OCI-LY7 (cell line): ENCODE results near the gene CALN1. TPM values are rescaled to one million over a fixed set of nuclear protein-coding genes. Genes with fewer than 3 reads are reported as not detected.

Experiments used
- BruUV-seq: library from RNA; stranded (reverse); fragments of 400-500 nt; replicated peaks from 2 replicates; lab custom pipeline; 2021; lab: Mats Ljungman, UMichigan
- CTCF ChIA-PET: fragments of 300-600 bp; sonication (Branson Sonifier 250); formaldehyde crosslinking; loops from one replicate; lab custom pipeline; 2022; ENCODE audit warnings: antibody characterized with exemption; ENCODE audit not compliant: unreplicated experiment; lab: Charles Lee
- POLR2A ChIA-PET: fragments of 300-600 bp; sonication (Branson Sonifier 250); formaldehyde crosslinking; loops from one replicate; lab custom pipeline; 2022; ENCODE audit warnings: antibody characterized with exemption; lab: Charles Lee
- DNase-seq: peaks from one replicate; pipeline ENCODE4 v3.0.0-alpha.2; 2015; ENCODE audit warnings: low spot score
- H2AFZ ChIP-seq: fragments of 200-600 bp; sonication (generic), shearing (Covaris generic); 2 replicates; pipeline ENCODE4 v1.6.1; 2014; ENCODE audit warnings: mild to moderate bottlenecking, antibody characterized with exemption, low read length, moderate library complexity
- H3K27ac ChIP-seq: fragments of 200-600 bp; sonication (generic); 2 replicates; pipeline ENCODE4 v1.5.1; 2014; ENCODE audit warnings: mixed run types, low read depth, mild to moderate bottlenecking, moderate library complexity, low read length, inconsistent platforms; ENCODE audit not compliant: poor library complexity, severe bottlenecking
- H3K36me3 ChIP-seq: fragments of 200-600 bp; sonication (generic); 2 replicates; pipeline ENCODE4 v1.6.1; 2014; ENCODE audit warnings: mild to moderate bottlenecking, antibody characterized with exemption, low read length, moderate library complexity, mixed read lengths; ENCODE audit not compliant: insufficient read depth
- H3K4me1 ChIP-seq: fragments of 200-600 bp; sonication (generic); 2 replicates; pipeline ENCODE4 v1.5.1; 2014; ENCODE audit warnings: mild to moderate bottlenecking, low read length; ENCODE audit not compliant: insufficient read depth, poor library complexity, severe bottlenecking
- H3K4me2 ChIP-seq: fragments of 200-600 bp; sonication (generic); 2 replicates; pipeline ENCODE4 v1.6.1; 2014; ENCODE audit warnings: mild to moderate bottlenecking, low read length
- H3K4me3 ChIP-seq: fragments of 200-600 bp; sonication (generic); 2 replicates; pipeline ENCODE4 v1.5.1; 2014; ENCODE audit warnings: mild to moderate bottlenecking, low read depth, low read length; ENCODE audit not compliant: poor library complexity, severe bottlenecking
- H3K79me2 ChIP-seq: fragments of 200-600 bp; sonication (generic); 2 replicates; pipeline ENCODE4 v1.6.1; 2016; ENCODE audit warnings: low read depth, mild to moderate bottlenecking, low read length, moderate library complexity, mixed read lengths; ENCODE audit not compliant: insufficient read depth
- H3K9me2 ChIP-seq: fragments of 200-600 bp; sonication (generic); 2 replicates; pipeline ENCODE4 v1.6.1; 2016; ENCODE audit warnings: mild to moderate bottlenecking, low read length, mixed read lengths; ENCODE audit not compliant: insufficient read depth
- H3K9me3 ChIP-seq: fragments of 200-600 bp; sonication (generic); 2 replicates; pipeline ENCODE4 v1.6.1; 2014; ENCODE audit warnings: mild to moderate bottlenecking, mixed run types, low read length, mixed read lengths
- H4K20me1 ChIP-seq: fragments of 200-600 bp; sonication (generic); 2 replicates; pipeline ENCODE4 v1.6.1; 2014; ENCODE audit warnings: mild to moderate bottlenecking, antibody characterized with exemption, low read length, moderate library complexity, mixed read lengths; ENCODE audit not compliant: insufficient read depth
- CTCF ChIP-seq: fragments of 200-600 bp; sonication (generic); conservative IDR thresholded peaks from 2 replicates; pipeline ENCODE4 v1.5.1; 2014; ENCODE audit warnings: mild to moderate bottlenecking, antibody characterized with exemption, low read length, moderate library complexity, mixed read lengths
- EZH2phosphoT487 ChIP-seq: fragments of 200-600 bp; sonication (generic); IDR thresholded peaks from 2 replicates; pipeline ENCODE4 v1.6.1; 2018; ENCODE audit warnings: low read depth, borderline replicate concordance, mild to moderate bottlenecking, mixed run types, antibody characterized with exemption, low read length, moderate library complexity, mixed read lengths
- intact Hi-C: fragments of 100-400 bp; cut with micrococcal nuclease; formaldehyde crosslinking; loops from one replicate; pipeline ENCODE4 v1.10.0; 2022; ENCODE audit not compliant: unreplicated experiment
- total RNA-seq, 2 experiments: library from RNA; depleted of rRNA in 1 of 2; stranded (reverse); fragments of >200 nt in 1 of 2; shearing (Covaris generic) in 1 of 2; gene quantifications; 2 replicates each; pipeline ENCODE4 v1.2.3, GENCODE V29; 2014 to 2022

Gene CALN1
- total RNA-seq, 2 experiments from 2014 or later: not detected

GRCh38 chr7:72409638-72410015 is 2.5 kb downstream of the CALN1 start:
- intact Hi-C loops: no loop called here
- ChIA-PET POLR2A (no interaction called here), CTCF (no interaction called here)
- Histone ChIP-seq H3K9me3 (no peaks in the 10 kb centered on the region), H2AFZ (no peak overlapping the region), H3K27ac (no peak overlapping the region), H3K4me3 (no peak overlapping the region), H3K4me1 (no peaks in the 10 kb centered on the region), H3K36me3 (no peaks in the 10 kb centered on the region), H3K79me2 (no peaks in the 10 kb centered on the region), H4K20me1 (no peaks in the 10 kb centered on the region), H3K4me2 (no peak overlapping the region), H3K9me2 (no peaks in the 10 kb centered on the region)
- no TSS peak for BruUV-seq
- no peak for DNase-seq
- TF ChIP-seq EZH2phosphoT487 (no peak), CTCF (no peak)

- Histone ChIP-seq H3K4me2 (no peak overlapping the region), H3K4me3 (no peak overlapping the region), H3K9me3 (no peaks in the 10 kb centered on the region), H3K9me2 (no peaks in the 10 kb centered on the region), H2AFZ (no peak overlapping the region), H3K36me3 (no peaks in the 10 kb centered on the region), H3K27ac (no peak overlapping the region), H4K20me1 (no peaks in the 10 kb centered on the region), H3K4me1 (no peaks in the 10 kb centered on the region), H3K79me2 (no peaks in the 10 kb centered on the region)
- intact Hi-C loops: no loop called here
- ChIA-PET CTCF (no interaction called here), POLR2A (interaction anchor here (0.6 kb wide), 1 partner anchor 390 kb away, joined by 4 read pairs; no protein-coding TSS in a partner anchor)
- DNase-seq: no peak
- TF ChIP-seq EZH2phosphoT487 (no peak), CTCF (no peak)
- BruUV-seq: no TSS peak
These were observed 3.0 kb downstream of the CALN1 start for GRCh38 chr7:72408966-72409637.

- TF ChIP-seq EZH2phosphoT487 (no peak), CTCF (0 out of 2 replicates have a peak, but pooled peaks have one; percentile 15)
- Histone ChIP-seq H4K20me1 (no peaks in the 10 kb centered on the region), H3K4me2 (no peak overlapping the region), H3K4me1 (no peaks in the 10 kb centered on the region), H3K79me2 (no peaks in the 10 kb centered on the region), H3K9me3 (no peaks in the 10 kb centered on the region), H3K27ac (no peak overlapping the region), H3K36me3 (no peaks in the 10 kb centered on the region), H3K9me2 (no peaks in the 10 kb centered on the region), H2AFZ (no peak overlapping the region), H3K4me3 (no peak overlapping the region)
- no TSS peak for BruUV-seq
- no peak for DNase-seq
- POLR2A ChIA-PET: no interaction called here
- CTCF ChIA-PET: no interaction called here
- intact Hi-C loops: no loop called here
These were observed 5.2 kb downstream of the CALN1 start for GRCh38 chr7:72406820-72407403.
